Endothelial cell of umbilical vein (primary cell): ENCODE results near the gene PAIP2. TPM values are rescaled to one million over a fixed set of nuclear protein-coding genes. Genes with fewer than 3 reads are reported as not detected.

Source experiments
- BruUV-seq: library from RNA; stranded (reverse); fragments of 400-500 nt; replicated peaks from 2 replicates; lab custom pipeline; 2021; lab: Mats Ljungman, UMichigan
- CTCF ChIA-PET: fragments of 300-600, 350-600 bp; sonication (Branson Sonifier 250); formaldehyde crosslinking; loops from one replicate; lab custom pipeline; 2021; ENCODE audit warnings: antibody characterized with exemption, inconsistent platforms; lab: Charles Lee
- POLR2A ChIA-PET: fragments of 300-600, 350-600 bp; sonication (Branson Sonifier 250); formaldehyde crosslinking; loops from one replicate; lab custom pipeline; 2021; ENCODE audit warnings: antibody characterized with exemption, inconsistent platforms; lab: Charles Lee
- DNase-seq: peaks from one replicate; pipeline ENCODE4 v3.0.0-alpha.2; 2011; ENCODE audit warnings: low read depth, low spot score
- FAIRE-seq: peaks from 2 replicates; lab custom pipeline; 2011; peaks lifted over from hg19 to GRCh38; lab: Jason Lieb, UNC
- H2AFZ ChIP-seq: 2 replicates; pipeline ENCODE4 v1.6.0; 2012; ENCODE audit warnings: low read depth, low read length, control low read depth, inconsistent platforms
- H3K27ac ChIP-seq: 2 replicates; pipeline ENCODE4 v1.5.1; 2011; ENCODE audit warnings: low read depth, mild to moderate bottlenecking, control low read depth, low read length, moderate library complexity; ENCODE audit not compliant: insufficient read depth
- H3K27me3 ChIP-seq, 2 experiments: 2 replicates each; pipeline versions ENCODE4 v1.6.0 to v1.6.1; 2011; ENCODE audit warnings: low read length in 2 of 2, mixed read lengths in 1 of 2; ENCODE audit not compliant: control insufficient read depth in 2 of 2, insufficient read depth in 2 of 2
- H3K36me3 ChIP-seq, 2 experiments: 2 replicates in 1 of 2; 3 replicates in 1 of 2; pipeline ENCODE4 v1.5.1; 2011; ENCODE audit warnings: low read length in 2 of 2, mild to moderate bottlenecking in 1 of 2, moderate library complexity in 1 of 2; ENCODE audit not compliant: control insufficient read depth in 2 of 2, insufficient read depth in 2 of 2; ENCODE audit errors: extremely low read depth in 1 of 2
- H3K4me1 ChIP-seq: 3 replicates; pipeline ENCODE4 v1.5.1; 2011; ENCODE audit warnings: mild to moderate bottlenecking, low read length; ENCODE audit not compliant: control insufficient read depth, insufficient read depth; ENCODE audit errors: extremely low read depth
- H3K4me2 ChIP-seq: 2 replicates; pipeline ENCODE4 v1.6.1; 2011; ENCODE audit warnings: low read length, control low read depth, mixed read lengths; ENCODE audit not compliant: insufficient read depth
- H3K4me3 ChIP-seq, 3 experiments: fragments of 200-600 bp in 1 of 3; sonication (generic), shearing (Covaris generic) in 1 of 3; replicated peaks in 1 of 3; 2 replicates each; pipeline ENCODE4 v1.5.1; 2011 to 2016; ENCODE audit warnings: control low read depth in 3 of 3, low read length in 3 of 3, mild to moderate bottlenecking in 2 of 3, inconsistent platforms in 1 of 3, low read depth in 1 of 3, moderate library complexity in 1 of 3; ENCODE audit not compliant: insufficient read depth in 1 of 3
- H3K79me2 ChIP-seq: 2 replicates; pipeline ENCODE4 v1.6.0; 2012; ENCODE audit warnings: low read length, inconsistent platforms; ENCODE audit not compliant: control insufficient read depth, insufficient read depth
- H3K9ac ChIP-seq: replicated peaks from 2 replicates; pipeline ENCODE3; 2011; ENCODE audit warnings: low read length, control low read depth; ENCODE audit not compliant: insufficient read depth; ENCODE audit errors: extremely low read depth
- H3K9me1 ChIP-seq: replicated peaks from 3 replicates; pipeline ENCODE4 v1.6.0; 2011; ENCODE audit warnings: mild to moderate bottlenecking, low read length; ENCODE audit not compliant: control insufficient read depth, insufficient read depth; ENCODE audit errors: extremely low read depth
- H3K9me3 ChIP-seq: replicated peaks from 2 replicates; pipeline ENCODE4 v1.5.1; 2012; ENCODE audit warnings: low read length, inconsistent platforms; ENCODE audit not compliant: control insufficient read depth, insufficient read depth
- H4K20me1 ChIP-seq: replicated peaks from 2 replicates; pipeline ENCODE3; 2011; ENCODE audit warnings: mild to moderate bottlenecking, low read length; ENCODE audit not compliant: control insufficient read depth, insufficient read depth; ENCODE audit errors: extremely low read depth
- CTCF ChIP-seq, 2 donors: IDR thresholded peaks; 1 replicate in 1 of 2; 2 replicates in 1 of 2; pipeline ENCODE4 v1.5.1; 2011; ENCODE audit warnings: low read length in 2 of 2, mild to moderate bottlenecking in 2 of 2, moderate library complexity in 2 of 2, control low read depth in 1 of 2, inconsistent platforms in 1 of 2, low read depth in 1 of 2; ENCODE audit not compliant: insufficient read depth in 1 of 2; ENCODE audit errors: extremely low read depth in 1 of 2
- EZH2 ChIP-seq: IDR thresholded peaks from 2 replicates; pipeline ENCODE4 v1.6.1; 2012; ENCODE audit warnings: borderline replicate concordance, low read depth, mild to moderate bottlenecking, moderate library complexity, low read length, inconsistent platforms; ENCODE audit not compliant: severe bottlenecking
- FOS ChIP-seq: IDR thresholded peaks from 2 replicates; pipeline ENCODE4 v1.6.1; 2011; ENCODE audit warnings: mild to moderate bottlenecking, low read length, moderate library complexity, borderline replicate concordance; ENCODE audit not compliant: insufficient read depth
- GATA2 ChIP-seq: IDR thresholded peaks from 2 replicates; pipeline ENCODE4 v1.7.0; 2011; ENCODE audit warnings: low read depth, mild to moderate bottlenecking, moderate library complexity, mixed read lengths, low read length; ENCODE audit not compliant: insufficient read length, insufficient read depth
- JUN ChIP-seq: IDR thresholded peaks from 2 replicates; pipeline ENCODE4 v1.6.1; 2011; ENCODE audit warnings: borderline replicate concordance, low read depth; ENCODE audit not compliant: insufficient read length, insufficient read depth
- MAX ChIP-seq: IDR thresholded peaks from 2 replicates; pipeline ENCODE4 v1.6.1; 2011; ENCODE audit not compliant: insufficient read depth, insufficient read length
- MYC ChIP-seq: IDR thresholded peaks from one replicate; pipeline ENCODE4 v1.6.1; 2011; ENCODE audit warnings: mild to moderate bottlenecking, low read depth, low read length
- POLR2A ChIP-seq: IDR thresholded peaks from 2 replicates; pipeline ENCODE4 v1.6.1; 2012; ENCODE audit warnings: low read depth, mild to moderate bottlenecking, control low read depth, low read length
- POLR2AphosphoS5 ChIP-seq: IDR thresholded peaks from 2 replicates; pipeline ENCODE4 v1.6.1; 2012; ENCODE audit warnings: low read depth, mild to moderate bottlenecking, control low read depth, low read length, moderate library complexity; ENCODE audit not compliant: insufficient read depth
- dilution Hi-C: fragments of 300-500 bp; cut with MboI; formaldehyde crosslinking; loops from one replicate; pipeline ENCODE4 v1.15.0; 2019; ENCODE audit warnings: low sequenced_read_pairs; ENCODE audit not compliant: extremely low pct_ligation_motif_present
- intact Hi-C: fragments of 100-400 bp; cut with micrococcal nuclease; formaldehyde crosslinking; loops from one replicate; pipeline ENCODE4 v1.10.0; 2022
- polyA plus RNA-seq, 4 experiments: library from polyadenylated mRNA; depleted of rRNA in 3 of 4; stranded (reverse) in 3 of 4; unstranded in 1 of 4; fragments of >200 nt; gene quantifications; 2 replicates each; pipeline versions ENCODE4 v1.2.1 to v1.2.3, GENCODE V29; 2011 to 2012; ENCODE audit warnings: missing spikeins in 1 of 4
- total RNA-seq: library from RNA; stranded (reverse); gene quantifications from 2 replicates; pipeline ENCODE4 v1.2.3, GENCODE V29; 2021

Gene PAIP2
- total and polyA plus RNA-seq, 2 donors (not counting 3 experiments of a cell fraction or from before 2014, with no cell fraction given) = 52.1 to 80.4 TPM

- CTCF ChIA-PET = interaction anchor here (1.2 kb wide), 1 partner anchor 20 kb away, joined by 5 read pairs; the partner anchor contains the start of gene PAIP2
- Histone ChIP-seq H3K27ac (no peak overlapping the region), H3K79me2 (peaks cover 32% of the 10 kb centered on the region), H3K36me3 (peaks cover 3 to 14% of the 10 kb centered on the region in 2 experiments), H3K9me1 (no peaks in the 10 kb centered on the region), H3K4me3 (no peak overlapping the region), H3K9ac (no peak overlapping the region), H3K4me1 (no peaks in the 10 kb centered on the region), H4K20me1 (peaks cover 9% of the 10 kb centered on the region), H3K27me3 (no peaks in the 10 kb centered on the region), H3K4me2 (no peak overlapping the region), H3K9me3 (no peaks in the 10 kb centered on the region), H2AFZ (no peak overlapping the region)
- no TSS peak for BruUV-seq
- no peak for TF ChIP-seq POLR2AphosphoS5
- TF ChIP-seq MYC = no peak
- TF ChIP-seq FOS = no peak
- no peak for TF ChIP-seq POLR2A
- no peak for TF ChIP-seq GATA2
- TF ChIP-seq CTCF (IDR thresholded peaks at IDR 0.05; ENCODE audit: extremely low read depth in 1 of 2, insufficient read depth in 1 of 2, low read depth in 1 of 2, low read length in 2 of 2) = no peak
- TF ChIP-seq EZH2 = no peak
- TF ChIP-seq MAX = no peak
- no peak for TF ChIP-seq JUN
- intact Hi-C loops (no loop called here), dilution Hi-C loops (no loop called here)
- POLR2A ChIA-PET = interaction anchor here (0.6 kb wide), 1 partner anchor 10 kb away, joined by 5 read pairs; no protein-coding TSS in a partner anchor
- FAIRE-seq (no peak), DNase-seq (no peak)
Observed at GRCh38 chr5:139361835-139362429, 20.3 kb downstream of the PAIP2 start.
